GM19395 (cell line): ENCODE results near the gene NPC2.
A peak's percentile ranks its signal among the peaks of the same experiment; 100 is the strongest.
"Not testable (repeated sequence)": the region's sequence is repeated elsewhere in the genome, so short reads cannot be mapped to it uniquely, and the experiment has no call there.

Experiments
- ATAC-seq: cut with Tn5 transposase; IDR thresholded peaks from one replicate; pipeline ENCODE4 v1.9.1; 2021; ENCODE audit warnings: mild to moderate bottlenecking, moderate library complexity; ENCODE audit not compliant: unreplicated experiment

NPC2 gene

DNA sequence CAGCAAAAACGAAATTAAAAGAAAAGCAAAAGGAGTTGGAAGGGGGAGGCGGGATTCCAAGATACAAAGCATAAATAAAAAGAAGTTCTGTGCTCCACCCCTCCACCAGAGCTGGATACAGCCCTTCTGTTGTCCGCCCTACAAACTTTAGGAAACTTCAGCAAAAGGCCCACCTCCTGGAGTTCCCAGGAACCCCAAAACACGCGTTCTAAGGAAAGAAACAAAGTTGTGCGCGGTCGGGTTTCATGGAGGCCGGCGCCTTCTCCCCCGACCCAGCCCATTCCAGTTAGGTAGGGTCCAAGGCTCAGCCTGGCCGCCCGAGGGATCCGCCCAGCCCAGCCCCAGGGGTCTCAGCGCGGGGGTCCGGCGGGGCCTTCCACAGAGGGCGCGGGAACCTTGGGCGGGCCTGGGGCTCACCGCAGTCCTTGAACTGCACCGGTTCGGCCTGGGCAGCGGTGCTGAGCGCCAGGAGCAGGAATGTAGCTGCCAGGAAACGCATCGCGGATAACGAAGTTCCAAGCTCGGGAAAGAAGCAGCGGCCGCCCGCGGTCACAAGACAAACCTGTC is at the start of gene NPC2:
Gene NPC2 (minus strand): TSS at position 530 of the 567 bp plus-strand sequence. CDS start 31 bp downstream, at position 499.
- peak; percentile 18 for ATAC-seq

DNA sequence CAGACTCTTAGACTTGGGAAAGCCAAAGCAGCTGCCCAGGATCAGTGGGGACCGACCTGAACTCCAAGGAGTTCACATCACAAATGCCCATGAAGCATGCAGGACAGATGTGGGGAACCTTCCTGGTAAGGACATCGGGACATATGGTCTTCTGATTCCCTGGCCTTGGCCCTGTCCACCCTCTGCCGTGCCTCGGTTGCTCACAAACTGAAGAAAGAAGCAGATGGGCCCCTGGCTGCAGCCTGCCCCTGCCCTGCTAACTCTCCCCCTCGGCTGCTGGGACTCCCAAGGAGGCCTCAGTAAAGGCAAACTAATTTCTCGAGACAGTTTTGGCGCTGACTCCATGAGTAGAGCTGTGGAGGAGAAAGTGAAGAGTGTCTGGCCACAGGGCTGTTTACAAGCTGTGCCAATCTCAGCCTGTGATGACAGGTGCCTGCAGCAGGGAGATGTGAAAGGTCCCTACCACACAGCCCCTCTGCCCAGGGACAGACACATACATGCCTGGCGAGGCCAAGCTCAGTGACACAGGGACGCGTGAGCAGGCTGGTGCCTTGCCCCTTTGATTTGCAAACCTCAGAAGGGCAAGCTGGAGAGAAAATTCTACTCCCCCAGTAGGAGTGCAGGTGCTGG is 49.1 kb upstream of the NPC2 start:
- no peak for ATAC-seq

DNA sequence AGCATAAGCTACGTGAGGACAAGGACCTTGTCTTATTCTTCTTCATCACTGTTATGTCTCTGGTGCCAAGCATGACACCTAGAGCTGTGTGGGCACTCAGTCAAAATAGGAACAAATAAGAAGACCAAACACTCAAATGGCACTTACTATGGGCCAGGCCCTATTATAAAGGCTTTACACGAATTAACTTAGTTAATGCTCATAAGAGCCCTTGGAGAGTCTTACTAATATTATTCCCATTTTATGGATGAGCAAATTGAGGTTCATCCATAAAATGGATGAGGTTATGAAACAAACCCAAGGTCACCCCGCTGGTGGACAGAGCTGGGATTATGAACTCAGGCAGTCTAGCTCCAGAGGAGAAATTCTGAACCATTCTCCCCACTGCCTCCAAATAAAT is 48.1 kb upstream of the NPC2 start:
- no peak for ATAC-seq

DNA sequence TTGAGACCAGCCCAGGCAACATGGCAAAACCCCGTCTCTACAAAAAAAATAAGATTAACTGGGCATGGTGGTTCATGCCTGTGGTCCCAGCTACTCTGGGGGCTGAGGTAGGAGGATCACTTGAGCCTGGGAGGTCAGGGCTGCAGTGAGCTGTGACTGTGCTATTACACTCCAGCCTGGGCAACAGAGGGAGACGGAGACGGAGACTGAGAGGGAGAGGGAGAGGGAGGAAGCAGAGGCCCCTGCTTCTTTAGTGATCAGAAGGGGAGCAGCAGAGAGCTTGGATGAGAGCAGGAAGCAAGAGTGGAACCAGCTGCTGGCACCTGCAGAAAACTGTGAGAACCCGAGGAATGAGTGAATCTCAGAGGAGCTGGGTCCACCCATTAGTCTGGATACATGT is 46.4 kb upstream of the NPC2 start:
- ATAC-seq, result no peak

DNA sequence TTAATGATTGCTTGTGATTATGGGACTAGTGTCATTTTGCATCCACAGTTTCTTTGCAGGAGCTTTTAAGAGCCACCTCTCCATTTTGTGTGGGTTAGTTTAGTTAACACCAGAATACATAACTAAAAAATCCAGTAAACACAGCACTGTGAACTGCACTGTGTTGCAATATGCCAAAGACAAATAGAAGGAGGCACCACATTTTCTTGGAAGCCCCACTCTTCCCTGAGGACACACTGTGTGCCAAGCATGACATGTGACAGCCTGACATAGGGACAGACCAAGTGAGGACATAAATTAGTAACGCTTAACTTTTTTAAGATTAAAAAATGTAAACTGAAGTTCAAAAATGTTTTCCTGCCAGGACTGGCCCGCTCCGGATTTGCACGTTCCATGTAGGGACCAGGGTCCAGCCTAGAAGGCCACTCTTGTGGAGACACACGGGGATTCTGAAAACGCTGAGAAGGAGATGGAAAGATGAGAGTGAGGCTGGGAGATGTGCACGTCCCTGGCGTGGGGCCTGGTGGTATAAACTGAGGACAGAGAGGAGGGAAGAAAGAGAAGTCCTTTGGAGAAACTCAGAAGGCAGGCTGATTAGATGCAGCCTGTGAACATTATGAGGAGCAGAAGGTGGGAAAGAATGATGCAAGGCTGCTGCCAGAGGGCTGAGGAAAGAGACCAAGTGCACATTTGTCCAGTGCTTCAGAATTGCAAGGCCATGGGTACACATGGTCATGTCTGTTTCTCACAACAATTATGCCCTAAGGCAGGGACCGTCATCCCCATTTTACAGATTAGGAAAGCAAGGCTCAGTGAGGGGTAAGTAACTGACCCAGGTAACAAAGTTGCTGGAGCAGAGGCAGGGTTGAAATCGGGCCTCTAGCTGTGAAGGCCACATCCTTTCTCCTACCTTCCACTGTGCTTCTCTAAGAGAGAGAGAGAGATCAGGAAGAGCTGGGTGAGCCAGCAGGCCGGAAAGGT is 45.6 kb upstream of the NPC2 start:
- ATAC-seq, result no peak

DNA sequence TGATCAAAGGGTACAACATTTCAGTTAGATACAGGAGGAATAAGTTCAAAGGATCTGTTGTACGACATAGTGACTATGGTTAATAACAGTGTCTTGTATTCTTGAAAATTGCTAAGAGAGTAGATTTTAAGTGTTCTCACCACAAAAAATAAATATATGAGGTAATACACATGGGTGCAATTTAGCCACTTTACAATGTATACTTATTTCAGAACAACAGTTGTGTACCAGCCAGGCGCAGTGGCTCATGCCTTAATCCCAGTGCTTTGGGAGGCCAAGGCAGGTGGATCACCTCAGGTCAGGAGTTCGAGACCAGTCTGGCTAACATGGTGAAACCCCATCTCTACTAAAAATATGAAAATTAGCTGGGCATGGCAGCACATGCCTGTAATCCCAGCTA is 43.2 kb upstream of the NPC2 start:
- not testable (repeated sequence) for ATAC-seq

DNA sequence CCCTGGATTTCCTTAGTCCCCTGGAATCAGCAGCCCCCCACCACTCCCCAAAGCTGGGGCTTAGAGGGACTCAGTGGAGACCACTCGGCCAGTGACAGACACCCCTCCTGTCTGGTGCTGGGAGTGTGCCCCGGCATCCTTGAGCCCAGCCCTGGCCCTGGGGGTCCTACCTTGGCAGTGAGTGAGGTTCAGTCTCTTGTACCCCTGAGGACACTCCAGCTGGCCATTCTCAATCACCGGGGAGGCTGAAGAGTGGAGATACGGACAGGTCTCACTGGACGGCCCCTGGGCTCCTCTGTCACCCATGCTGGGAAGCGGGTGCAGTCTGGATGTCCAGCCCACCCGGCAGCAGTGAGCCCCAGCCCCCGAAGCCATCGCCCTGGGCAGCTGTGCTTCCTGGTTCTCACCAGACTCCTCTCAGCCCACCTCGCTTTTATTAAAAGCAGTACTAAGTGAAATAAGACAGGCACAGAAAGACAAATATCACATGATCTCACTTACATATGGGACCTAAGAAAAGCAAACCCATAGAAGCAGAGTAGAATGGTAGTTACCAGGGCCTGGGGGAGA is 42.7 kb upstream of the NPC2 start:
- ATAC-seq, result no peak

DNA sequence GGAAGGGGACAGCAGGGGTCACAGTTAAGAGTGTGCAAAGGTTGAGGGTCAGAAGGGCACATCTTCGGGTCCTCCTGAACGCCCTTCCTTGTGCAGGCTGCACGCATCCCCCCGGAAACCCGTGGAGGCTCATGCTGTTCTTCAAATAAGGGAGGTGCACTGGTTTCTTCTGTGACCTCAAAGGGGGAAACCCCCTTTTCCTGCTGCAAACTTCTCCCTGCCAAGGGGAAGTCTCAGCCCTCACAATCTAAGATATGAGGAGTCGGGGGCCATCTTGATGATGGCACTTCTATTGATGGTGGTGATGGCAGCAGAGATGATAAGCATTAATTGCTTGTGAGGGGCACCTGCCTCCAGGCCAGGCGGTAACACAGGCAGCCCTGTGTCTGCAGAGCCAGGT is 40.5 kb upstream of the NPC2 start:
- no peak for ATAC-seq

DNA sequence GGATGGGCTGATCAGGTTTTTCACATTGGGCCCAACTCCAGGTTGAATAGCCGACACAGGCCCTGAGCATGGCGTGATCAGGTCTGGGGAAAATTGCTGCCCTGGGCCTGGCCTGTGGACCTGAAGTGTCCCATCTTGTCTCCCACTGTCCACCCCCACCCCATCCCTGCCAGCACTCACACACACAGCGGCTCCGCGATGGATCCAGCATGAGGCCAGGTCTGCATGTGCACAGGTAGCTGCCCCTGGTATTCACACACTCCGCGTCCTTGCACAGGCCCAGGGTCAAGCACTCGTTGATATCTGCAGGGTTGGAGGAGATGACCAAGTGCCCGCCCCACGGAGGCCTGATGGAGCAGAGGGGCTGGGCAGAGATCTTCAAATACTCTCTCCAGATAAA is 39.1 kb upstream of the NPC2 start:
- no peak for ATAC-seq

DNA sequence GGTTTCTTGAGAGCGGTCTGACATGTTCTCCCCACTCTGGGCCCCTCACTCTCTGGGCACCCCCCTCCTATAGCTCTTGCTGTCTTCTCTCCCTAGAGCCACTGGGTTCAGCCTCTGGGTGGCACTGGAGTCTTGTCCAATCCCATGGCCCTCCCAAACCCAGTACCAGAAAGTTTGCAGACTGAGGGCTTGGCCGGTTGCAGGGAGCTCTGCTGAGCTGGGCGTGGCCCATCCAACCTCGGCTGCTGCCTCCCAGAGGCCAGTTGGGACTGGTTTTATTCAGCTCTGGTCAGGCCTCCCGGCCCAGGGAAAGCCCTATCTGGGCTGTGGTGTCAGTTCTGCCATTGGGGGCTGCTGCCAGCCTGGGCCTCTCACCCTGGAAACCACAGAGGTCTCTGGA is 38.4 kb upstream of the NPC2 start:
- ATAC-seq, result no peak

DNA sequence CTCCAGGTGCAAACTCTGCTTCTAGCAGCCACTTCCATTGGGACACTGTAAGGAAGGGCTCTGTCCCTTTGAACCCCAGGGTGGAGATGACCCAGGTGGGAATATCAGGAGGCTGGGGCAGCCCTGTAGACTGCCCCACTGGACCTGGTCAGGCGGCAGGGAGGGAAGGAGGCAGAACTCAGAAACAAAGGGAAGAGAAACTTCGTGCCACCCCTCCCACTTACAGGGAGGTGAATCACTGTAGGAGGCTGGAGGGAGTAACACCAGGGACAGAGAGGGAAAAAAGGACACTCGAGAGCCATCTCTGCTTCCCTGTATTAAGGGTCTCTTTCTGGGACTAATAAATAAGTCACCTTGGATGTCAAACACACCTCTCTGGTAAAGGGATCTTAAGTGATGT is 37.9 kb upstream of the NPC2 start:
- ATAC-seq, result no peak

DNA sequence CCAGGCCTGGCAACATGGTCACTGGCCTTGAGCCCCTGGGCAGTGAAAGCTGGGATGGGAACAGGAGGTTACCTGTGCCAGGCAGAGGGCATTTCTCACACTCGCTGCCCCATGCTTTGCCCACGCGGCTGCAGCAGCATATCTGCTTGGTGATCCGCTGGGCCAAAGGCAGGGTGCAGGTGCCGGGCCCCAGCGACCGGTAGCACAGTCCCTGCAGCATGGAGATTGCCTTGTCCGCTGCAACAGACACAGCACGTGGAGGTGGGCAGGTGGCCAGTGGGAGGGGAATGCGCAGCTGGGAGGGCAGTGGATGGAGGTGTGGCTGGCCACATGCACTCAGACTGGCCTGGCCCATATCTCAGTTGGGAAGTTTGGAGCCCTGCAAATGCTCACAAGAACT is 35.8 kb upstream of the NPC2 start:
- ATAC-seq, result no peak

DNA sequence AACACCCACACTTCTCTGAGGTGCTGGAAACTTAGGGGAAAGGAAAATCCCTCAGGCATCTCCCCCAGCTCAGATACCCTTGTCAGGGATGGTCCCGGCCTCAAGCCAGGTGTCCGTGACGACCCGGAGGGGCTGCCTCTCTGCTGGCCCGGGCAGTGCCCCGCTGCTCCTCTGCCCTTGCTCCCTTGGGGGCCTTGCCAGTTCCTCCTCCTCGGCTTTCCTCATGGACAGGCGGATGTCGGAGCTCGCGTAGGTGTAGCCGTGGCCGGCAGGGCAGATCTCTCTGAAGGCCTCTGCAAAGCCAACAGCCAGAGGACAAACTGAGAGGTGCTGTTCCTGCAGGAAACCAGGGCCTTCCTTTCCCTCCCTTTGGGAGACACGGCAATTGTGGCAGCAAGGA is 35.3 kb upstream of the NPC2 start:
- no peak for ATAC-seq

DNA sequence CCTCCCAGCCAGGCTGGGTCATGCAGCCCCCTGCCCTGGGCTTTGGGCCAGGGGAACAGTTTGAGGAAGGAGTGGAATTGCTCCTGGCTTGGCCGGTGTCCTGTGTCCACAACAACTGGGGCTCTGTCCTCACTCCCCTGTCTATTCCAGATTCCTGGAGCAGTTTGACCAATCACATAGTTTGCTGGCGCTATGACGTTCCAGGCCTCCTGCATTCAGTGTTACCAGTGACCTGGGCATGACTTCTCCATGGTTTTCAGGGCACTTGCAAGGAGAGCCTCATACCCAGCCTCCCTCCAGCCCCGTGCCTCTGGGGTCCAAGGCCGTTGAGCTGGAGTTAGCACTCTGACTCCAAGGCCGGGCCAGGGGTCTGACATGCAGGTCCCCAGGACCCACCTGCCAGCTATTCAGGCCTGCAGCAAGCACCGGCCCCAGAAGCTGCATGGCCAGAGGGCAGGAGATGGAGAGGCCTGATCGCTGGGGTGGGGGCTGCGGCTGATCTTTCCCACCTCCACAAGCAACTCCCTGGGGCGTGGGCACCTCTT is 34.7 kb upstream of the NPC2 start:
- ATAC-seq, result no peak

DNA sequence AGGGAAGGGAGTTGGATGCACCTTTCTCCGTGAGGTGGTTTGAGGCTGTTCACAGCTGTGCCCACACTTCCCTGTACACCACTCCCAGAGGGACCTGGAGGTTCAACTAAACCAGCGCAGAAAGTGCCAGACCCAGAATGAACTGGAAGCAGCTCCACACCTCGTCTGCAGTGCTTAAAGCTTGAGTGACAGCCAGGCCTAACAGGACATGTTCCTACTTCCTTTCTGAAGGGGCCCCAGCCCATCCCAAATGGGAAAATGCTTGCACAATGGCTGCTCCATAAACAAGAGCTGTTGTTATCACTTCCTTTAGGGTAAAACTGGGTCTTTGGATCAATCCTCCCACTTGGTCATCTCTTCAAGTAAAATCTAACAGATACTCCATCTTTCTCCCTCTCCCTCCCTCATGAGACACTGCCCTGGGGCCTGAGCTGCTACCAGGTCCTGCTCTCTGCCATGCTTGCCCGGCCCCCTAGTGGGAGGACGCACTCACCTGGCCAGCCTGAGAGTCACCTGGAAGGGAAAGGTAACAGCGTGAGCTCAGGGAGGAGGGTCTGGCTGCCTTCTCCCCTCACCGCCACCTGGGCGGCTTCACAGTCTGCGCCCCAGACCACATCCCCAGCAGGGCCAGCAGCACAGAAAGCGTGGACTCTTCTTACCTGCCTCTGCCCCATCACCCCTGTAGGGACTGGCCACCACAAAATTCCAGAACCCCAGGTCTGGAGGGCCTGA is 33.9 kb upstream of the NPC2 start:
- no peak for ATAC-seq

DNA sequence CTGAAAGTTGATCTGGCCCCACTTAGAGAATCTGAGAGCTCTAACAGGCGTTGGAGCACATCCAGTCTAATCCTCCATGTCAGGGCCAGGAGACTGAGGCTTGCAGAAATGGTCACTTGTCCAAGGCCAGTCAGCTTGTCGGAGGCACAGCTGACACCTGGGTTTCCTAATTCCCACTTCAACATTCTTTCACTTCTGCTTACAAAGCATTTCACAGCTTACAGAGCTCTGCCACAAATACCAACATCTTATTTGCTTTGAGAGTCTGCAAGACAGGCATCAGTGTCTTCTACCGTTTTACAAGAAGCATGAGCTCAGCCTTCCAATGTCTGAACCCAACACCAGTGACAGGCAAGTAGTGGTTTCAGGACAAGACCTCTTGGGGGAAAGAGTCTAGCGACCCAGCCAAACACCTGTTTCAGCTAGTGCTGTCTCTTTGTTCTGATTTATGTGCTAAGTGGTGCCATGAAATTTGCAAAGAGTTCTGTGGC is 32.3 kb upstream of the NPC2 start:
- no peak for ATAC-seq

DNA sequence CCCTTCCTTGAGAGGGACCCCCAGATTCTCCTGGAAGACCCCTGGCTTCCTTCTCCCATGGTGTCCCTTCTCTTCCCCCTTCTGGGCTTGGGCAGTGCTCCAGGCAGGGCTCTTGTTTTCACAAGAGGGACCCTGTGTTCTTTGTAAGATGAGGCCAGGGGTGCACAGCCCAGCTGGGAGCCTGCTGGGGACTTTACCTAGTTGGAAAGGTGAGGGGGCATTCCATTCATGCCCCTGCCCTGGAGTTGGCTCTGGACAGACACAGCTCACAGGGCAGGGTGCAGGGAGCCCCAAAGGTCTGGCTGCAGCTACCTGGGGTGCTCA is 31.7 kb upstream of the NPC2 start:
- ATAC-seq, result no peak

DNA sequence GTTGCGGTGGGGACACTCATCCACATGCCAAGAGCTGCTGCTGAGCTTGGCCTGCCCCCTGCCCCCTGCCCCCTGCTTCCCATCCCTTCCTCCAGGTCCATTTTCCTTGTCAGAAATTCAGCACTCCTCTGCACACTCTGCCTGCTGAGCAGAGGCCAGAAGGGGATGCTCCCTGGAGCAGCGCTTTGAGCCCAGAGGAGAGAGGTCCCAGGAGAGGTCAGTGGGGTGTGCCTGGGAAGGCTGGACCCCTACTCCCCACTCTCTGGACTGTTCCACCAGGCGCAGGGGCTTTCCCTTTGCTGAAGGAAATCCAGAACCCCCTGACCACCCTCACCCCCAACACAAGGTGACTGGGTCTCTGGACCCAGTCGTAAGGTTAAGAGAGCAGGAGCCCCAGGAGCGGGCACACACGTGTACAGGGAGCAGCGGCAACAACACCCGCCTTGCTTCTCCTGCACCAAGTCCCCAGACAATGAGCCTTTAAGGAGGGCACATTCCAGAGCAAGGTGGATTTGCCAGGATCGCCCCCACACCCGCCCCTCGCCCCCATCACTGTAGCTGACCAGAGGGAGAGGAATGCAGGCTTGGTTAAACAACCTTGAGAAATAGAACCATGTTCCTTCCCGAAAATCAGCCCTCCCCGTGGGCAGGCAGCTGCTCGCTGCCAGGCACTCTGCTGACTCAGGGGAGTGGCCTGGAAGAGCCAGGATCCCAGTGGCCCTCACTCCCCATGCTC is 31.1 kb upstream of the NPC2 start:
- no peak for ATAC-seq

DNA sequence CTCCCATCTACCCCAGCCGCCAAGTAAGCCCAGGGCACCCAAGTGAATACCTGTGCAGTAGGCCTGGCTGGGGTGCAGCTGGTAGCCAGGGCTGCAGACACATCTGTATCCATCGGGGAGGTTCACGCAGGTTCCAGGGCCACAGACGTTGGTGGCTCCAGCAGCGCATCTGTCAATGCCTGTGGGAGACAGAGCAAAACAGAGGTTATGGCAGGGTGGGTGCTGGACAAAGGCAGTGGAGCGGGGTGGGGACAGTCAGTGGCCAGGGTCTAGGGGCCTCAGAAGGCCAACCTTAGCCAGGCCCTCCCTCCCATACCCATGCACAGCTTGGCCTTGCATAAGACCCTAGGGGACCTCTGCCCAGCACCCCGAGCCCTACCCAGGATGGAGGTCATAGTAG is 29.6 kb upstream of the NPC2 start:
- ATAC-seq, result no peak

DNA sequence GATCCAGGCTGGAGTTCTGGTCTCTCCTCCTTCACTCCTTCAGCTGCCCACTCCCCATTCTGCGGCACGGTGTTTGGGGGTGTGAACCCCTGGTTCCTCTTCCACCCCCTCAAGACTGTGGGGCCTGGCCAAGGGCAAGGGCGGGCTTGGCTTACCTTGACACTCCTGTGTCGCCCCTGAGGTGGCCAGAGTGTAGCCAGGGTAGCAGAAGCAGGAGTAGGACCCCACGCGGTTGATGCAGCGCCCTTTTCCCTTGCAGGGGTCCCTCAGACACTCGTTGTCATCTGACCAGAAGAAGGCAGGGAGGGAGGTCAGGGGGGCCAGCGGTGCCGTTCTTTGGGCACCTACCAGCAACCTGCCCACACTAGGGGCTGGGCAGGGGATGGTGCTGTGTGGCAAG is 28.7 kb upstream of the NPC2 start:
- no peak for ATAC-seq
